Activated CD8-positive, alpha-beta T cell treated with anti-CD3 and anti-CD28 coated beads, Interleukin-2, amount 10 ng/mL, durations not matched to agents 7 days and 5 days (primary cell): ENCODE data around the gene LACC1. TPM values are rescaled to one million over a fixed set of nuclear protein-coding genes. Genes with fewer than 3 reads are reported as not detected.

Experiments used
- total RNA-seq, 2 experiments: library from RNA; stranded (reverse); gene quantifications; one replicate each; pipeline ENCODE4 v1.2.3, GENCODE V29; 2021

LACC1 gene
- total RNA-seq, 2 experiments from 2014 or later, result 1.1 to 1.4 TPM

Other genes with a start within 250 kb of the LACC1 start
- under 1 TPM in 1 of 2 experiments, not detected in 1; 0.08 TPM for gene ENOX1, start 92.9 kb upstream of the LACC1 start, total RNA-seq
- 1 to 10 TPM in 1 of 2 experiments, under 1 TPM in 1; 0.68 to 1.3 TPM for gene CCDC122, start 164 bp upstream of the LACC1 start, total RNA-seq